Suprapubic skin (tissue), 3 donors: ENCODE data around the gene TAF6L.

Experiments
- POLR2A ChIP-seq, 2 donors: fragments of 450-650 bp; IDR thresholded peaks; one replicate each; pipeline ENCODE4 v1.6.1; 2017; ENCODE audit warnings: antibody characterized with exemption in 2 of 2, mild to moderate bottlenecking in 2 of 2, moderate library complexity in 2 of 2
- TF ChIP-seq, protein P1 (sequence below), 2 donors: fragments of 200-600 bp in 1 of 2; fragments of 450-650 bp in 1 of 2; sonication (generic) in 1 of 2; IDR thresholded peaks; one replicate each; pipeline ENCODE4 v1.5.1; 2016 to 2019; ENCODE audit warnings: antibody characterized with exemption in 2 of 2, mild to moderate bottlenecking in 1 of 2, moderate library complexity in 1 of 2

DNA sequence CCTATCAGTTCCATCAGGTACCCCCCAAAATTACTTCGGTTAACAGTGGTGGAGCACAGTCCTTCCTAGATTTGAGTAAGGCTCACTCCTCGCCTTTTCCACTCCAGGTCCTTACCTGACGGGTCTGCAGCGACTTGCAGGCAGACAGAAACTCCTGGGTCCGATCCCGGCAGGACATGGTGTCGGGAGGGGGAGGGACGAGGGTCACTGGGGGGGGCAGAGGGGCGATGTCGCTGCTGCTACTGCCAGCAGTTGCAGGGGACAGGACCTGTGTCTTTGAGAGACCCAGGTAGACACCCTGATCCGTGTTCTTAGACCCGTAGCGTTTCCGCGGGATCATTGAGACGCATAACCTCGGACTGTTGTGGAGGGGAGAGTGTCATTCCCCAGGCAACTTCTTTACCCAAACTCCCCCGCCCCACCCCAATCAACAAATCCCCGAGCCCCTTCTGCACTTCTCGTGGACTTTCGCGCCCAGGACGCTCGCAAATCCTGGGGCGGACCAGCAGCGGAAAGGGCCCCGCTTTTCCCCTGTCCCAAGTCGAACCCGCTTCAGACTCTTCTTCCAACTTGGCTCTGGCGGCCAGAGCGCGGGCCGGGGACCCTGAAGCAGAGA lies 59.8 kb downstream of the TAF6L start:
- TF ChIP-seq, protein P1, sequence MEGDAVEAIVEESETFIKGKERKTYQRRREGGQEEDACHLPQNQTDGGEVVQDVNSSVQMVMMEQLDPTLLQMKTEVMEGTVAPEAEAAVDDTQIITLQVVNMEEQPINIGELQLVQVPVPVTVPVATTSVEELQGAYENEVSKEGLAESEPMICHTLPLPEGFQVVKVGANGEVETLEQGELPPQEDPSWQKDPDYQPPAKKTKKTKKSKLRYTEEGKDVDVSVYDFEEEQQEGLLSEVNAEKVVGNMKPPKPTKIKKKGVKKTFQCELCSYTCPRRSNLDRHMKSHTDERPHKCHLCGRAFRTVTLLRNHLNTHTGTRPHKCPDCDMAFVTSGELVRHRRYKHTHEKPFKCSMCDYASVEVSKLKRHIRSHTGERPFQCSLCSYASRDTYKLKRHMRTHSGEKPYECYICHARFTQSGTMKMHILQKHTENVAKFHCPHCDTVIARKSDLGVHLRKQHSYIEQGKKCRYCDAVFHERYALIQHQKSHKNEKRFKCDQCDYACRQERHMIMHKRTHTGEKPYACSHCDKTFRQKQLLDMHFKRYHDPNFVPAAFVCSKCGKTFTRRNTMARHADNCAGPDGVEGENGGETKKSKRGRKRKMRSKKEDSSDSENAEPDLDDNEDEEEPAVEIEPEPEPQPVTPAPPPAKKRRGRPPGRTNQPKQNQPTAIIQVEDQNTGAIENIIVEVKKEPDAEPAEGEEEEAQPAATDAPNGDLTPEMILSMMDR (IDR thresholded peaks at IDR 0.05): no peak
- no peak for TF ChIP-seq POLR2A (IDR thresholded peaks at IDR 0.05)
